AG10803 (cell line): Measurements from ENCODE around the gene HUNK.
"Not testable (repeated sequence)": the region's sequence is repeated elsewhere in the genome, so short reads cannot be mapped to it uniquely, and the experiment has no call there.

Experiments
- DNase-seq: peaks from one replicate; pipeline ENCODE4 v3.0.0; 2010; ENCODE audit warnings: low read depth
- H3K4me3 ChIP-seq: 2 replicates; pipeline ENCODE4 v1.5.1; 2011; ENCODE audit warnings: mild to moderate bottlenecking, low read length, control low read depth
- TF ChIP-seq, protein P1 (sequence below): conservative IDR thresholded peaks from 2 replicates; pipeline ENCODE4 v1.5.1; 2011; ENCODE audit warnings: mild to moderate bottlenecking, low read length, control low read depth, inconsistent platforms

The HUNK gene

DNA sequence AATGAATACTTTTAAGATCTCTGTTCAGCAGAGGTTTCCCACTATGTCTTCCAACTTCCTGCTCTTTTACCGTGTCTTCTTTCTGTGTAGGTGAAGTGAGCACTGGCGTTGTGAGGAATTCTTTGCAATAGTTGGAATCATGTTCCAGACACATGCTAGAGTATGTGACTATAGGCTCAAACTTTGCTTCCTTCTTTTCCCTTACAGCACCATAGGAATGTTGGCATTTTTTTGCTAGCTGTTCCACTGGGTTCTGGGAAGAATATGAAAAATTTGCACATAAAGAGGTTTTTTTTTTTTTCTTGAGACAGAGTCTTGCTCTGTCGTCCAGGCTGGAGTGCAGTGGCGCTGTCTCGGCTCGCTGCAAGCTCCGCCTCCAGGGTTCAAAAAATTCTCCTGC is 15.7 kb upstream of the HUNK start:
- DNase-seq, result no peak
- no peak overlapping the region for H3K4me3 ChIP-seq
- TF ChIP-seq, protein P1, sequence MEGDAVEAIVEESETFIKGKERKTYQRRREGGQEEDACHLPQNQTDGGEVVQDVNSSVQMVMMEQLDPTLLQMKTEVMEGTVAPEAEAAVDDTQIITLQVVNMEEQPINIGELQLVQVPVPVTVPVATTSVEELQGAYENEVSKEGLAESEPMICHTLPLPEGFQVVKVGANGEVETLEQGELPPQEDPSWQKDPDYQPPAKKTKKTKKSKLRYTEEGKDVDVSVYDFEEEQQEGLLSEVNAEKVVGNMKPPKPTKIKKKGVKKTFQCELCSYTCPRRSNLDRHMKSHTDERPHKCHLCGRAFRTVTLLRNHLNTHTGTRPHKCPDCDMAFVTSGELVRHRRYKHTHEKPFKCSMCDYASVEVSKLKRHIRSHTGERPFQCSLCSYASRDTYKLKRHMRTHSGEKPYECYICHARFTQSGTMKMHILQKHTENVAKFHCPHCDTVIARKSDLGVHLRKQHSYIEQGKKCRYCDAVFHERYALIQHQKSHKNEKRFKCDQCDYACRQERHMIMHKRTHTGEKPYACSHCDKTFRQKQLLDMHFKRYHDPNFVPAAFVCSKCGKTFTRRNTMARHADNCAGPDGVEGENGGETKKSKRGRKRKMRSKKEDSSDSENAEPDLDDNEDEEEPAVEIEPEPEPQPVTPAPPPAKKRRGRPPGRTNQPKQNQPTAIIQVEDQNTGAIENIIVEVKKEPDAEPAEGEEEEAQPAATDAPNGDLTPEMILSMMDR, result no peak

DNA sequence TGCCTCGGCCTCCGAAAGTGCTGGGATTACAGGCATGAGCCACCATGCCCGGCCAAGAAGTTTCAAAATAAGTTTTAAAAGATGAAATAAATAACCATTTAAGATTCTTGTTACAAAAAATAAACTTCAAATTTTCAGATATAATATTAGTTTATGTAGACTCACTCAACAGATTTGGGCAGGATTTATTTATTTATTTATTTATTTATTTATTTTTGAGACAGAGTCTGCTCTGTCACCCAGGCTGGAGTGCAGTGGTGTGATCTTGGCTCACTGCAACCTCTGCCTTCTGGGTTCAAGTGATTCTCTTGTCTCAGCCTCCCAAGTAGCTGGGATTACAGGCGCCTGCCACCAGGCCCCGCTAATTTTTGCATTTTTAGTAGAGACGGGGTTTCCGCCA is 15.2 kb upstream of the HUNK start:
- not testable (repeated sequence) for H3K4me3 ChIP-seq, DNase-seq

DNA sequence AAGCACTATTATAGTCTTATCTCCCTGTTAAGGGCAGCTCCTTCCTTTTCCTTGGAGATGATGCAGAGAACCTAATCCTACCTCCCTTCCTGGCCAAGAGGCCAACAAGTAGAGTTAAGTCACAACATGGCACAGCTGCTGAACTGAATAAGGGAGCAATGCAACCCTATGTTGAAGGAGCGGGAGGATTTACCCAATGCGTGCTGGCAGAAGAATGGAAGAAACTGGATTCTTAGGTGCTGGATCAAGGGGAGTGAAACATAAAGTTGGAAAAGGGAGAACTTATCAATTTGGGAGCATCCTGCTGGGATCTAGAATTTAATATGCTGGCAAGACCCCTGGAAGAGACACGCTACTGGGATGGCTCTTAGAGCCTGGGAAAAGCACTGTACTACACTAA is 12.0 kb upstream of the HUNK start:
- TF ChIP-seq, protein P1, result no peak
- no peak overlapping the region for H3K4me3 ChIP-seq
- DNase-seq, result no peak

DNA sequence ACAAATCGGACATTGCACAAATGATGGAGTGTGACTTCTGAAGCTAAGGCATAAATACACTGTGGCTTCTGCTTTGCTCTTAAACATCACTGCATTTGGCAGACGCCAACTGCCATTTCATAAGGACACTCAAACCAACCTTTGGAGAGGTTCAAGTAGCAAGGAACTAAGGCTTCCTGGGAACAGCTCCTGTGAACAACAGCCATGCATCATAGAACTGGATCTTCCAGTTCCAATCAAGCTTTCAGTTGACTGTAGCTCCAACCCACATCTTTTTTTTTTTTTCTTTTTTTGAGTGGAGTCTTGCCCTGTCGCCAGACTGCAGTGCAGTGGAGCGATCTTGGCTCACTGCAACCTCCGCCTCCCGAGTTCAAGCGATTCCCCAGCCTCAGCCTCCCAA is 10.7 kb upstream of the HUNK start:
- DNase-seq, result no peak
- TF ChIP-seq, protein P1, result no peak
- no peak overlapping the region for H3K4me3 ChIP-seq

DNA sequence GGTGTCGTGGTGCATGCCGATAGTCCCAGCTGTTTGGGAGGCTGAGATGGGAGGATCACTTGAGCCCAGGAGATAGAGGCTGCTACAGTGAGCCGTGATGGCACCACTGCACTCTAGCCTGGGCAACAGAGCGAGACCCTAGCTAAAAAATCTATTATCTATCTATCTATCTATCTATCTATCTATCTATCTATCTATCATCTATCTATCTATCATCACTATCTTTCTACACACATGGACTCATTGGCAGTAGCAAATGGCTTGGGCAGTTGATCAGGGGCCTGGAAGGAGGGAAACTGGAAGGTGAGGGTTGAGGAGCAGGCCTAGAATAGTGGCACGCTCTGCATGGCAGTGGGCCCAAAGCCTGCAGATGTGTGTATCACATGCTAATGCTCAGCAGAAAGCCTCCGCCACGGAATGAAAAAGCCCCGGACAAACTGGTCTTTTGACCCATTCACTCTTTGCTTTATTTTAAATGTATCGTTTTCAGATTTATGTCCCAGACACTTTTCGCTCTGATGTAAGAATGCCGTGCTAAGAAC is 7.3 kb upstream of the HUNK start:
- DNase-seq, result no peak
- TF ChIP-seq, protein P1, result no peak
- H3K4me3 ChIP-seq, result no peak overlapping the region

DNA sequence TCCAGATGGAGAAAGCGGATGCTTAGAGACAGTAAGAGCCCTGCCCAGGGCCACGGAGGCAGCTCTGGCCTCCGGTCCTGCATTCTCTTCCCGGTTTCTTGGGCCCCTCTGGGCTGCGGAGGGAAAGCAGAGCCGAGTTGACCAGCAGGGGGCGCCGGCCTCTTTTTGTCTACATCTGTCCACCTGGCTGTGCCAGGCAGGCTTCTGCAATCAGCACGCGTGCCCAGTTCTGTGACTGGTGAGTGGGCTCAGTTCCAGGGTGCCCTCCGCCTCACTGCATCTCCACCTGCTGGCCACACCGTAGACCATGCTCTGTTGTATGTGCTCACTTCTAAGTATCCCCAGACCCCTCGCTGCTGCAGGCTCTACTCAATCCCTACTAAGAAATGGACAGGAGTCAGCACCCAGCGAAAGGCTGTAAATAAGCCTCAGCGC is 6.7 kb upstream of the HUNK start:
- peak; percentile 75 for DNase-seq
- no peak overlapping the region for H3K4me3 ChIP-seq
- TF ChIP-seq, protein P1, result peak; percentile 81

DNA sequence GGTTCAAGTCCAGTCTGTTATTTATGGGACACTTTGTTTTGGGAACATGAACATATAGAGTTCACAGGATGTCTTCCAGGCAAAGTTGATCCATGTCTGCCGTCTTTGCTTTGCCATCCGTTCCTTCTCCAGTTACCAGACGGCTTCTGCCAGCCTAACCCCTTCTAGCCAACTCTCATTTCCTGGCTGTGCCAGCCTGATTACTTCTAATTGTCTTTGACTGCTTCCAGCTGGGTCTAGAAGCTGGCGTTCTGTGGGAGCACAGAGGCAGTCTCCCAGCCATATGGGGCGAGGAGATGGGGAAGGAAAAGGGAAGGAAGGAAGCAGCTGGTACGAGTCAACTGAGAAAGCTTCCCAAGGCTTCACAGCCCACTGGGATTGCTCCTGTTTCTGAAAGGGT is 3.1 kb upstream of the HUNK start:
- H3K4me3 ChIP-seq, result no peak overlapping the region
- DNase-seq, result no peak
- TF ChIP-seq, protein P1, result no peak
